HG03280 (cell line): ENCODE results near the gene ANO8.
"Not testable (repeated sequence)": the region's sequence is repeated elsewhere in the genome, so short reads cannot be mapped to it uniquely, and the experiment has no call there.

Experiments
- ATAC-seq: cut with Tn5 transposase; IDR thresholded peaks from one replicate; pipeline ENCODE4 v1.9.1; 2021; ENCODE audit warnings: mild to moderate bottlenecking, moderate library complexity; ENCODE audit not compliant: unreplicated experiment

The ANO8 gene

GRCh38 chr19:17311455-17312188 is 23.0 kb downstream of the ANO8 start:
- ATAC-seq = no peak

GRCh38 chr19:17309965-17310461 is 24.6 kb downstream of the ANO8 start:
- ATAC-seq = no peak

GRCh38 chr19:17309198-17309964 is 25.3 kb downstream of the ANO8 start, which contains the start of gene DDA1:
TSS of gene DDA1 (plus strand) at chr19:17309563. CDS start at chr19:17309655, 92 bp downstream.
- ATAC-seq = peak; percentile 65

GRCh38 chr19:17307876-17308377 is 26.7 kb downstream of the ANO8 start:
- no peak for ATAC-seq

- ATAC-seq = no peak
Measured at GRCh38 chr19:17306285-17306714, 28.4 kb downstream of the ANO8 start.

- peak; percentile 68 for ATAC-seq
Measured at GRCh38 chr19:17305517-17306284, 29.0 kb downstream of the ANO8 start, which contains the start of gene MRPL34. TSS of gene MRPL34 (plus strand) at chr19:17305872. CDS start at chr19:17305893, 21 bp downstream.

GRCh38 chr19:17305216-17305516 is 29.5 kb downstream of the ANO8 start:
- ATAC-seq = no peak

- no peak for ATAC-seq
Measured at GRCh38 chr19:17304386-17305215, 30.1 kb downstream of the ANO8 start.

GRCh38 chr19:17303940-17304267 is 30.8 kb downstream of the ANO8 start:
- ATAC-seq = no peak

GRCh38 chr19:17303167-17303939 is 31.3 kb downstream of the ANO8 start, which contains the start of gene ABHD8:
TSS of gene ABHD8 (minus strand) at chr19:17303425. CDS start at chr19:17301616, 1,809 bp downstream.
- ATAC-seq = peak; percentile 65

- ATAC-seq = no peak
Measured at GRCh38 chr19:17302391-17303166, 32.1 kb downstream of the ANO8 start.

GRCh38 chr19:17300992-17301619 is 33.5 kb downstream of the ANO8 start:
- ATAC-seq = no peak

- no peak for ATAC-seq
Measured at GRCh38 chr19:17296976-17297375, 37.7 kb downstream of the ANO8 start.

- no peak for ATAC-seq
Measured at GRCh38 chr19:17296273-17296672, 38.4 kb downstream of the ANO8 start.

- not testable (repeated sequence) for ATAC-seq
Measured at GRCh38 chr19:17295551-17295950, 39.1 kb downstream of the ANO8 start.

GRCh38 chr19:17294051-17294891 is 40.4 kb downstream of the ANO8 start:
- no peak for ATAC-seq

GRCh38 chr19:17293605-17294004 is 41.0 kb downstream of the ANO8 start:
- ATAC-seq = no peak
